GM21390 (cell line): ENCODE measurements around the gene MPHOSPH8.
"Not testable (repeated sequence)": the region's sequence is repeated elsewhere in the genome, so short reads cannot be mapped to it uniquely, and the experiment has no call there.

Experiments
- ATAC-seq: cut with Tn5 transposase; IDR thresholded peaks from one replicate; pipeline ENCODE4 v1.9.1; 2021; ENCODE audit not compliant: unreplicated experiment

MPHOSPH8 gene

GRCh38 chr13:19680751-19681150 lies 47.3 kb downstream of the MPHOSPH8 start:
- no peak for ATAC-seq

- no peak for ATAC-seq
Observed at GRCh38 chr13:19681517-19681916, 48.1 kb downstream of the MPHOSPH8 start.

GRCh38 chr13:19685034-19685433 lies 51.6 kb downstream of the MPHOSPH8 start:
- no peak for ATAC-seq

- no peak for ATAC-seq
Observed at GRCh38 chr13:19685437-19685836, 52.0 kb downstream of the MPHOSPH8 start.

GRCh38 chr13:19691447-19691846 lies 58.0 kb downstream of the MPHOSPH8 start:
- not testable (repeated sequence) for ATAC-seq

GRCh38 chr13:19695428-19695827 lies 62.0 kb downstream of the MPHOSPH8 start:
- no peak for ATAC-seq

- ATAC-seq = no peak
Observed at GRCh38 chr13:19695829-19696228, 62.4 kb downstream of the MPHOSPH8 start.

GRCh38 chr13:19700963-19701362 lies 67.5 kb downstream of the MPHOSPH8 start:
- not testable (repeated sequence) for ATAC-seq

- not testable (repeated sequence) for ATAC-seq
Observed at GRCh38 chr13:19701619-19702018, 68.2 kb downstream of the MPHOSPH8 start.

- not testable (repeated sequence) for ATAC-seq
Observed at GRCh38 chr13:19704256-19704655, 70.8 kb downstream of the MPHOSPH8 start.

- ATAC-seq = not testable (repeated sequence)
Observed at GRCh38 chr13:19709039-19709438, 75.6 kb downstream of the MPHOSPH8 start.

- ATAC-seq = not testable (repeated sequence)
Observed at GRCh38 chr13:19709782-19710181, 76.3 kb downstream of the MPHOSPH8 start.

GRCh38 chr13:19713186-19713965 lies 79.9 kb downstream of the MPHOSPH8 start:
- ATAC-seq = no peak

- ATAC-seq = no peak
Observed at GRCh38 chr13:19720039-19720438, 86.6 kb downstream of the MPHOSPH8 start.
